IPS-18c (cell line): ENCODE measurements around the gene ETF1.
"Not testable (repeated sequence)": the region's sequence is repeated elsewhere in the genome, so short reads cannot be mapped to it uniquely, and the experiment has no call there.

Experiments
- H3K4me3 ChIP-seq: 2 replicates; pipeline ENCODE4 v1.7.0; 2013; ENCODE audit warnings: low read depth, mild to moderate bottlenecking, low read length, moderate library complexity; ENCODE audit not compliant: insufficient read depth
- H3K9me3 ChIP-seq: one replicate; pipeline ENCODE4 v1.6.1; 2013; ENCODE audit warnings: mild to moderate bottlenecking, low read length, moderate library complexity; ENCODE audit not compliant: control insufficient read depth, insufficient read depth

ETF1 gene

GRCh38 chr5:138507485-138507884 lies 35.6 kb downstream of the ETF1 start:
- not testable (repeated sequence) for H3K9me3 ChIP-seq, H3K4me3 ChIP-seq

GRCh38 chr5:138506370-138507306 lies 36.4 kb downstream of the ETF1 start:
- Histone ChIP-seq H3K9me3 (no peaks in the 10 kb centered on the region), H3K4me3 (no peak overlapping the region)

- Histone ChIP-seq H3K4me3 (no peak overlapping the region), H3K9me3 (no peaks in the 10 kb centered on the region)
Observed at GRCh38 chr5:138504799-138505198, 38.2 kb downstream of the ETF1 start.

- Histone ChIP-seq H3K4me3 (no peak overlapping the region), H3K9me3 (no peaks in the 10 kb centered on the region)
Observed at GRCh38 chr5:138503487-138504270, 39.4 kb downstream of the ETF1 start.

- Histone ChIP-seq H3K4me3 (no peak overlapping the region), H3K9me3 (no peaks in the 10 kb centered on the region)
Observed at GRCh38 chr5:138502521-138502920, 40.5 kb downstream of the ETF1 start.

- no peak overlapping the region for H3K4me3 ChIP-seq
- no peaks in the 10 kb centered on the region for H3K9me3 ChIP-seq
Observed at GRCh38 chr5:138502121-138502520, 40.9 kb downstream of the ETF1 start.

- Histone ChIP-seq H3K4me3 (no peak overlapping the region), H3K9me3 (no peaks in the 10 kb centered on the region)
Observed at GRCh38 chr5:138498376-138498775, 44.7 kb downstream of the ETF1 start.

GRCh38 chr5:138495351-138495750 lies 47.7 kb downstream of the ETF1 start:
- no peak overlapping the region for H3K4me3 ChIP-seq
- H3K9me3 ChIP-seq = no peaks in the 10 kb centered on the region

GRCh38 chr5:138492560-138493045 lies 50.4 kb downstream of the ETF1 start:
- Histone ChIP-seq H3K4me3 (peak overlapping the region; percentile 58), H3K9me3 (no peaks in the 10 kb centered on the region)

- Histone ChIP-seq H3K9me3 (no peaks in the 10 kb centered on the region), H3K4me3 (peak overlapping the region; percentile 58)
Observed at GRCh38 chr5:138491669-138492559, 51.1 kb downstream of the ETF1 start.

GRCh38 chr5:138491284-138491648 lies 51.8 kb downstream of the ETF1 start:
- H3K4me3 ChIP-seq = peak overlapping the region; percentile 57
- H3K9me3 ChIP-seq = no peaks in the 10 kb centered on the region

- Histone ChIP-seq H3K9me3 (no peaks in the 10 kb centered on the region), H3K4me3 (no peak overlapping the region)
Observed at GRCh38 chr5:138490648-138491283, 52.3 kb downstream of the ETF1 start.

GRCh38 chr5:138489683-138490061 lies 53.4 kb downstream of the ETF1 start:
- Histone ChIP-seq H3K9me3 (no peaks in the 10 kb centered on the region), H3K4me3 (no peak overlapping the region)

GRCh38 chr5:138488481-138488945 lies 54.5 kb downstream of the ETF1 start:
- no peak overlapping the region for H3K4me3 ChIP-seq
- no peaks in the 10 kb centered on the region for H3K9me3 ChIP-seq

GRCh38 chr5:138482638-138483037 lies 60.4 kb downstream of the ETF1 start:
- H3K4me3 ChIP-seq = no peak overlapping the region
- no peaks in the 10 kb centered on the region for H3K9me3 ChIP-seq

- Histone ChIP-seq H3K4me3 (no peak overlapping the region), H3K9me3 (no peaks in the 10 kb centered on the region)
Observed at GRCh38 chr5:138476918-138477317, 66.1 kb downstream of the ETF1 start.

GRCh38 chr5:138473151-138473550 lies 69.9 kb downstream of the ETF1 start:
- not testable (repeated sequence) for H3K4me3 ChIP-seq, H3K9me3 ChIP-seq
